NCI-H128 (cell line): ENCODE measurements around the gene LRRC8A.
A peak's percentile ranks its signal among the peaks of the same experiment; 100 is the strongest.
"Not testable (repeated sequence)": the region's sequence is repeated elsewhere in the genome, so short reads cannot be mapped to it uniquely, and the experiment has no call there.

ENCODE experiments used
- DNase-seq: peaks from one replicate; lab custom pipeline; 2025; ENCODE audit not compliant: unreplicated experiment; lab: John Stamatoyannopoulos, UW

LRRC8A gene

GRCh38 chr9:128947527-128948301, 65.8 kb downstream of the LRRC8A start, which contains the start of the genes DOLK and NUP188:
DOLK (minus strand) TSS chr9:128947603; CDS start chr9:128947303, 300 bp downstream.
NUP188 (plus strand) TSS chr9:128947699; CDS start chr9:128947720, 21 bp downstream.
- peak; percentile 89 for DNase-seq

DNA sequence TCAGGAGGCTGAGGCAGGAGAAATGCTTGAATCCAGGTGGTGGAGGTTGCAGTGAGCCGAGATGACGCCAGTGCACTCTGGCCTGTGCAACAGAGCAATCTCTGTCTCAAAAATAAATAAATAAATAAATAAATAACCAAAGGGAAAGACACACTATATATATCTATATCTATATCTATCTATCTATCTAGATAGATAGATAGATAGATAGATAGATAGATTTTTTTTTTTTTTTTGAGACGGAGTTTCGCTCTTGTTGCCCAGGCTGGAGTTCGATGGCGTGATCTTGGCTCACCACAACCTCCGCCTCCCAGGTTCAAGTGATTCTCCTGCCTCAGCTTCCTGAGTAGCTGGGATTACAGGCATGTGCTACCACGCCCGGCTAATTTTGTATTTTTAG, 79.5 kb downstream of the LRRC8A start:
- not testable (repeated sequence) for DNase-seq
